Activated CD4-positive, alpha-beta T cell treated with anti-CD3 and anti-CD28 coated beads, Interleukin-2, amount 50 U/mL, for 24 hours (primary cell): ENCODE data around the gene NALCN.

ENCODE experiments used
- DNase-seq, 2 donors: peaks; one replicate each; pipeline ENCODE4 v3.0.0-alpha.2; 2020; ENCODE audit warnings: low read depth in 1 of 2, low spot score in 1 of 2

Gene NALCN

GRCh38 chr13:101416181-101417042 lies at the start of gene NALCN:
Gene NALCN, minus strand, starts transcription at chr13:101416508. Its CDS starts 17,382 bp downstream, at chr13:101399126.
- DNase-seq: no peak

- no peak for DNase-seq
Observed at GRCh38 chr13:101465877-101466276, 49.6 kb upstream of the NALCN start.

- no peak for DNase-seq
Observed at GRCh38 chr13:101457176-101457575, 40.9 kb upstream of the NALCN start.

- DNase-seq: no peak
Observed at GRCh38 chr13:101455863-101456262, 39.6 kb upstream of the NALCN start.

GRCh38 chr13:101454767-101455166 lies 38.5 kb upstream of the NALCN start:
- no peak for DNase-seq

GRCh38 chr13:101453784-101454201 lies 37.5 kb upstream of the NALCN start:
- no peak for DNase-seq

- no peak for DNase-seq
Observed at GRCh38 chr13:101452519-101453485, 36.5 kb upstream of the NALCN start, which contains the start of gene ITGBL1. Gene ITGBL1, plus strand, starts transcription at chr13:101452675. Its CDS starts 159 bp downstream, at chr13:101452834.

GRCh38 chr13:101451641-101452040 lies 35.3 kb upstream of the NALCN start:
- no peak for DNase-seq

- DNase-seq: no peak
Observed at GRCh38 chr13:101450749-101451130, 34.4 kb upstream of the NALCN start.

- DNase-seq: no peak
Observed at GRCh38 chr13:101449790-101450748, 33.8 kb upstream of the NALCN start.

- DNase-seq: no peak
Observed at GRCh38 chr13:101447852-101448251, 31.5 kb upstream of the NALCN start.

GRCh38 chr13:101434486-101434885 lies 18.2 kb upstream of the NALCN start:
- DNase-seq: no peak

- DNase-seq: no peak
Observed at GRCh38 chr13:101433895-101434294, 17.6 kb upstream of the NALCN start.

- no peak for DNase-seq
Observed at GRCh38 chr13:101429733-101430132, 13.4 kb upstream of the NALCN start.

GRCh38 chr13:101425623-101426022 lies 9.3 kb upstream of the NALCN start:
- DNase-seq: no peak

- no peak for DNase-seq
Observed at GRCh38 chr13:101425156-101425471, 8.8 kb upstream of the NALCN start.

- no peak for DNase-seq
Observed at GRCh38 chr13:101424381-101425155, 8.3 kb upstream of the NALCN start.

GRCh38 chr13:101423872-101424271 lies 7.6 kb upstream of the NALCN start:
- no peak for DNase-seq

- no peak for DNase-seq
Observed at GRCh38 chr13:101417501-101417900, 1.2 kb upstream of the NALCN start.

GRCh38 chr13:101417043-101417406 lies 717 bp upstream of the NALCN start:
- DNase-seq: no peak
